Fibroblast of skin of scalp (primary cell): ENCODE measurements around the gene NUB1. TPM values are rescaled to one million over a fixed set of nuclear protein-coding genes. Genes with fewer than 3 reads are reported as not detected.
"Not testable (repeated sequence)": the region's sequence is repeated elsewhere in the genome, so short reads cannot be mapped to it uniquely, and the experiment has no call there.

ENCODE experiments used
- DNase-seq: peaks from one replicate; pipeline ENCODE4 v3.0.0-alpha.2; 2013
- polyA plus RNA-seq, 2 experiments: library from polyadenylated mRNA; unstranded; fragments of 120-200 nt; gene quantifications; one replicate each; pipeline ENCODE4 v1.2.1, GENCODE V29; 2013; ENCODE audit not compliant: insufficient read length in 2 of 2

The NUB1 gene, protein sequence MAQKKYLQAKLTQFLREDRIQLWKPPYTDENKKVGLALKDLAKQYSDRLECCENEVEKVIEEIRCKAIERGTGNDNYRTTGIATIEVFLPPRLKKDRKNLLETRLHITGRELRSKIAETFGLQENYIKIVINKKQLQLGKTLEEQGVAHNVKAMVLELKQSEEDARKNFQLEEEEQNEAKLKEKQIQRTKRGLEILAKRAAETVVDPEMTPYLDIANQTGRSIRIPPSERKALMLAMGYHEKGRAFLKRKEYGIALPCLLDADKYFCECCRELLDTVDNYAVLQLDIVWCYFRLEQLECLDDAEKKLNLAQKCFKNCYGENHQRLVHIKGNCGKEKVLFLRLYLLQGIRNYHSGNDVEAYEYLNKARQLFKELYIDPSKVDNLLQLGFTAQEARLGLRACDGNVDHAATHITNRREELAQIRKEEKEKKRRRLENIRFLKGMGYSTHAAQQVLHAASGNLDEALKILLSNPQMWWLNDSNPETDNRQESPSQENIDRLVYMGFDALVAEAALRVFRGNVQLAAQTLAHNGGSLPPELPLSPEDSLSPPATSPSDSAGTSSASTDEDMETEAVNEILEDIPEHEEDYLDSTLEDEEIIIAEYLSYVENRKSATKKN
- 57.7 TPM for polyA plus RNA-seq (2013, experiment 1 of 2; ENCODE audit: insufficient read length)
- polyA plus RNA-seq (2013, experiment 2 of 2; ENCODE audit: insufficient read length): 61.1 TPM

DNA sequence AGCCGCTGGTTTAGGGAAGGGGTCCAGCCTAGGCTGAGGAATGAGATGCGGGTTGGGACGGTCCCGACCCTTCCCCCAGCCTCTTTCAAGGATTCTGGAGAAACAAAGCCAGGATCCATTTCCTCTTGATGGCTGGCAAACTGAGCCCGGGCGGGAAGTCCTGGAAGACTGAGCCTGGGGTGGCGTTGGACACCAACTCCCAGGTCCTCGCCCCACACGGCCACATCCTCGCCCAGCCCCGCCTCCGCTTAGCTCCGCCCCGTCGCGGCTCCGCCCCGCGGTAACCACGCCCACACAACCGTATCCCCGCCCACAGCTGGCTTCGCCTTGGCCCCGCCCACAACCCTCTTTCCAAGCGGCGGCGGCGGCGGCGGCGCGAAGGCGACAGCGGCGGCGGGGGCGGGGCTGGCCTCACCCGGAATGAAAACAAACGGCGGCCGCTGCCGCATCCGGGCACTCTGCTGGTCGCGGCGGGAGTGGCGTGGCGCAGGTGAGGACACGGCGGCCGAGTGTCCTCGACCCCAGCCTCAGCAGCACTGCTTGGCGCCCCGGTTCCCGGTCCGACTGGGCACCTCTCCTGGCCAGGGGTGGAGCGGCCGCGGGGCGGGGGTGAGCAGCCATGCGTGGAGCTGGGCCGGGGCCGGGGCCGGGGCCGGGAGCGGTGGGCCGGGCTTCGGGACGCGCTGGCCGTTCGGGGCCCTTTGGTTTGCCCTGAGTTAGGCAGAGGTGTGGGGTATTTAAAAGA lies at the start of gene NUB1:
Gene NUB1, plus strand, starts transcription at position 456 of the 745 bp plus-strand sequence. CDS start 3,538 bp downstream, outside the sequence.
- peak; percentile 87 for DNase-seq

DNA sequence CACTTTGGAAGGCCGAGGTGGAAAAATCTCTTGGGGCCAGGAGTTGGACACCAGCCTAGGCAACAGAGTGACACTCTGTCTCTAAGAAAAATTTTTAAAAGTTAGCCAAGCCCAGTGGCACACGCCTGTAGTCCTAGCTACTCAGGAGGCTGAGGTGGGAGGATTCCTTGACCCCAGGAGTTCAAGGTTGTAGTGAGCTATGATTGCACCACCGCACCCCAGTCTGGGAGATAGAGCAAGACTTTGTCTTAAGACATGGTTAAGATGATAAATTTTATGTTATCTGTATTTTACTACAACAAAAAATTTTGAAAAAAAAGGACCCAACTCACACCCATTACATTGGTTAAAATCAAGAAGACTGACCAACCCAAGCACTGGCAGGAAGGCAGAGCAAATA lies 48.8 kb upstream of the NUB1 start:
- DNase-seq: no peak

DNA sequence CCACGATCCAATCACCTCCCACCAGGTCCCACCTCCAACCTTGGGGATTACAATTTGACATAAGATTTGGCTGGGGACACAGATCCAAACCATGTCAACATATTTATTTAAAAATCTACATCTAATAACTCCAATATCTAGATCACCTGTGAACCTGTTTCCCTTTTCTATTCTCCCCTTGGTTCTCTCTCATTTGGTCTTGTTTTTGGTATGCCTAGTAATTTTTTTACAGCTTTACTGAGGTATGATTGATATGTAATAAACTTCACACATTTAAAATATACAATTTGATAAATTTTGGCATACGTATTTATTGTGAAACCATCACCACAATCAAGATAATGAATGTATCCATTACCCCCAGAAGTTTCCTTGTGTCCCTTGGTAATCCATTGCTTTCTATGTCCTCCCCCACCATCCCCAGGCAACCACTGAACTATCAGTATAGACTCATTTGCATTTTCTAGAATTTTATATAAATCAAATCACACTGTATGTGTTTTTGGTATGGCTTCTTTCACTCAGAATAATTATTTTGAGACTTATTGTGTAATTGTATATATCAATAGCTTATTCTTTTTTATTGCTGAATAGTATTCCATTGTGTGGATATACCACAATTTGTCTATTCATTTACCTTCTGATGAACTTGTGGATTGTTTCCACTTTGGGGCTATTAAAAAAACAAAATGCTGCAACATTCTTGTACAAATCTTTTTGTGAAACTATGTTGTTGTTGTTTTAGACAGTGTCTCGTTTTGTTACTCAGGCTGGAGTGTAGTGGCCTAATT lies 45.2 kb upstream of the NUB1 start:
- DNase-seq: no peak

DNA sequence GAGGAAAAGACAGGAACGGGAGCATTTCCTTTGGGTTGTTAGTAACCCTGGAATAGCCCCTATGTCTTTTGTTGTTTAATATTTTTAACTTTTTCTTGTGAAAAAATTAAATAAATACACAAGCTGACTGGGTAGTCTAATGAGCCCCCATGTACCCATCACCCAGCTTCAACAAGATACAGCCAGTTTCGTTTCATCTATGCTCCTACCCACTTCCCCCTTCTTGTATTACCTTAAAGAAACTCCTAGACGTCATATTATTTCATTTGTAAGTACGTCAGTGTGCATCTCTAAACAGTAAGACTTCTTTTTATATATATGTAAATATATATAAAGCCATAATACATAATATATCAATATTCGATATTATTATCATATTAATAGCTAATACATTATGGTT lies 42.8 kb upstream of the NUB1 start:
- DNase-seq: no peak

DNA sequence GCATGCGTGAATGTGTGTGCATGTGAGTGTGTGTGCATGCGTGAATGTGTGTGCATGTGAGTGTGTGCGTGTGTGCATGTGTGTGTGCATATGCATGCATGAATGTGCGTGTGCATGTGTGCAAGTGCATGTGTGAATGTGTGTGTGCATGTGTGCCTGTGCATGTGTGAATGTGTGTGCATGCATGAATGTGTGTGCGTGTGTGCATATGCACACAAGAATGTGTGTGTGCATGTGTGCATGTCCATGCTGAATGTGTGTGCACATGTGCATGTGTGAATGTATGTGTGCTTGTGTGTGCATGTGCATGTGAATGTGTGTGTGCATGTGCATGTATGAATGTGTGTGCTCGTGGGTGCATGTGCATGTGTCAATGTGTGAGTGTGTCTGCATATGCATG lies 42.1 kb upstream of the NUB1 start:
- DNase-seq: no peak

DNA sequence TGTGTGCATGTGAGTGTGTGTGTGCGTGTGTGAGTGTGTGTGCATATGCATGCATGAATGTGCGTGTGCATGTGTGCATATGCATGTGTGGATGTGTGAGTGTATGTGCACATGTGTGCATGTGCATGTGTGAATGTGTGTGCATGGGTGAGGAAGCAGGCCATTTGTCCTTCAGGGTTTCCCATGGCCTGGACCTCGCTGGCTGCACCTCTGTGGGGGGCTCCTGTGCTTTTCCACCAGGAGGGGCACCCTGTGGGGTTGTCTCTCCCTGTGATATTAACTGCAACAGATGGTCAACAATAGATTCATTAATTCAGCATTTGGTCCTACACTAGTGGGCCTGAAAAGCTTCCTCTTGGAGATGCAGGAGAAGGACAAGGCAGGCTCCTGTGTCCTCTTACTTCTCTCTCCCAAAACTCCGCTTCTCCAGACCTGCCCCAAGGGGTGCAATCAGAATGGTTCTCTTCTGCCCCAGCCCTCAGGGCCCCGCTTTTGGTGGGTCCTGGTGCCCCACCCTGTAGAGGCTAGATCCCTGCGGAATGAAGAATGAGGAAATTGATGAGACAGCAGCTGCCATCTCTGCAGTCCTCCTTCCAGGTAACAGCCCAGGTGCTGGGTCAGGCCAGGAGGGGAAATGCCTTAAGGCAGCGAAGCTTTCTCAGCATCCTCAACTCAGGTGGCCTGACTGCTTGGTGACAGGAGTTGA lies 41.5 kb upstream of the NUB1 start:
- no peak for DNase-seq

DNA sequence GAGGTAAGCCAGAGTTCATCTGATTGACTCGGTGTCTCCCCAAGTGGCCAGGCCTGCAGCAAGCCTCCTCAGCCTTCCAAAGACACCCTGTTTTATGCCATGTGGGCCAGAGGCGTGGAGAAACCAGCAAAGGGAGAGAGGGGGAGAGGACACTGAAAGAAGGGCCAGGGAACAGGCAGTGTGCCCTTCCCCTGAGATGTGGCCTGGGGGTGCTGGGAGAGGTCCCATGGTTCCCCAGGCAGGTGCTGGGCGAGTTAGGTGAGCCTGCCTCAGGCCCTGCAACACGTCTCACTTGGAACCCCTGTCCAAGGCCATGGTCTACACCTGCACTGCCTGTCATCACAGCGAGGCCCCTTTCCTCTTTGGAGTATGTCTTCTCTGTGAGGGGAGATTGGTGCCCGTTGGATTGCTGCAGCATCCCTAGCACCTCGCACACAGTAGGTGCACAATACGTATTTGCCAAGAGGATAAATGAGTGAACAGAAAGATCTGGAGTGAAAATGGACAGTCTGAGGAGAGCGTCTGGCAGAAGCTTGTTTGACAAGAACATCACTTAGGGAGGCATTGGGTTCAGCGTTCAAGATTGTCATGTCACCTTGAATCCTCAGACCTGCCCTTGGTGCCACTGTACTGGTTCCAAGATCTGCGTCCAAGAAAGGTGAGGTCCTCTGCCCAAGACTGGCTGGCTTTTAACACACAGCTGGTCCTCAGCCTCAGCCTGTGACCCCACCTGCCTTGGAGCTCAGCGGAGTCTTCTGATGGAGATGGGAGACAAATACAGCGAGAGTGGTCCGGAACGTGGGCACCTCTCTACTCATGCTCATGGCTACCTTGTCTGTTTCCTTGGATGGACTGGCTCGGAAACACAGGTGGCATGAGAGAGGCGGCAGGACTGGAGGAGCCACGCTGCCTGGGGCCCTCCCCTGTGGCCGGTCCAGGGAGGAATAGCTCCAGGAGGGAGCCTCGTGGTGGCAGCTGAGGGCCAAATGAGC lies 39.8 kb upstream of the NUB1 start:
- DNase-seq: no peak

DNA sequence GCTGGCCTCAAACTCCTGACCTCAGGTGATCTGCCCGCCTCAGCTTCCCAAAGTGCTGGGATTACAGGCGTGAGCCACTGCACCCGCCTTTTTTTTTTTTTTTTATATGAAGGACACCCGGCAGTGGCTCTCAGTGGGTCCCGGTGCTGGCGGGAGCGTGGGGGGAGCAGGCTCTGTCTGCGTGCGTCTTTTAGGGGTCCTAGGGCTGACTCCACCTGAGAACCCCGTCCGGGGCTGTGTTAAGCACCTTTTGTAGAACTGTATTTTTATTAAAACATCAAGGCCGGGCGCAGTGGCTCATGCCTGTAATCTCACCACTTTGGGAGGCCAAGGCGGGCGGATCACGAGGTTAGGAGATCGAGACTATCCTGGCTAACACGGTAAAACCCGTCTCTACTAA lies 37.4 kb upstream of the NUB1 start:
- not testable (repeated sequence) for DNase-seq

DNA sequence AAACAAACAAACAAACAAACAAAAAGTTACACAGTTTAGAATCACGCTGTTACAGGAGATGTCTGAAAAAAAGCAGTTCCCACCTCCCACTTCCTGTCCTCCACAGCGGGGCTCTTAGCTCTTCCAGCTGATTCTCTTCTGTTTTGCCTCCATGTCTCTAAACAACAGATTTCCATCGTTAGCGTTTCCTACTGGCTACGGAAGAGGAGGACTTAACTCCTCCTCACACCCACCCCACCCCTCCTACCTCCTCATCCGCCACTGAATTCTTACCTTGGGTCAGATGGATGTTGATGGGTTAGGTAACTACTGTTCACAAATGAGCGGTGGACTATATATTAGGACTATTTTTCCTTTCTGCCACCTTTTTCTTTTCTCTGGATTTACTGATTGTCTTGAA lies 36.8 kb upstream of the NUB1 start:
- no peak for DNase-seq

DNA sequence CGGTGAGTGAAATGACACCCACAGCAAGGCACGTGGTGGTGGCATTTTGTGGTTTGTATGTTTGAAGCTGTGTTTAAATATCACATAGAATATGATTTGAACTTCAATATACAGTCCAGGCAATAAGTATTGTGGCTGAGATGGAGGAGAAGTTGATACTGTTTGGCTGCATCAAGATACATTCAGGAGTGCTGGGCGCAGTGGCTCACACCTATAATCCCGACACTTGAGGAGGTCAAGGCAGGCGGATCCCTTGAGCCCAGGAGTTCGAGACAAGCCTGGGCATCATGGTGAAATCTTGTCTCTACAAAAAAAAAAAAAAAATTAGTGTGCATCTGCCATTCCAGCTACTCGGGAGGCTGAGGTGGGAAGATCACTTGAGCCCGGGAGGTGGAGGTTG lies 35.2 kb upstream of the NUB1 start:
- no peak for DNase-seq

DNA sequence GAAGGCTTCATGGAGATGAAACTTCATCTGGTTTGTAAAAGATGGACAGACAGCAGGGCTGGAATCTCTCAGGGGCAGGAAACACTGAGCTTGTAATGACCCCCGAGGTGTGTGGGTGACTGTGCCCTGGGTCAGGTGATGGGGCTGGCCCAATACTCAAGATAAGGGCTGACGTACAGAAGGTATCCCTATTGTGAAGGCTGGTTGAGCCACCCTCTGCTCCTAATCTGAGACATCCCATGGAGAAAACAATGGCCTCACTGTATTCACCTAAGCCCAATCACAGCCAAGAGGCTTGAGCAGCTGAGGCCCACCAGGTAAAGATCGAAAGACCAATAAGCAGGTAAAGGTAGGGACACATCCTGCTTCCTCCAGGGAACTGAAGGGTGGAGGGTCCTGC lies 34.8 kb upstream of the NUB1 start:
- DNase-seq: no peak

DNA sequence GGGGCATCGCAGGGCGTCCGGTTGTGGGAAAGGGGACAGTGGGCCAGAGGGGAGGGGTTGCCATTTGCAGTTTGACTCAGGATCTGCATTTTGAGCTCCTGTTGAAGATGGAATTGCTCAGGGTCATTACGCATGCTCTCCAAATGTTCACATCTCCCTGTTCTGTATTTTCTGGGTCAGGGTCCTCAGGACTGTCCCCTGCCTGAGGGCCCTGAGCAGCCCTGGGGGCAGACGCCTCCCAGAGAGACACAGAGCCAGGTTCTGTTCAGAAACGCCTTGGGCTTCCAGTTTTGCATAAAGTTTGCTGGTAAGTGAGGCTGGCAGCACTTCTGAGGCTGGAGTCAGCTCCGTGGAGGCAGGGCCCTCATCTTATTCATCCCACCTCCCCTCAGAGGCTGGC lies 34.1 kb upstream of the NUB1 start:
- no peak for DNase-seq

DNA sequence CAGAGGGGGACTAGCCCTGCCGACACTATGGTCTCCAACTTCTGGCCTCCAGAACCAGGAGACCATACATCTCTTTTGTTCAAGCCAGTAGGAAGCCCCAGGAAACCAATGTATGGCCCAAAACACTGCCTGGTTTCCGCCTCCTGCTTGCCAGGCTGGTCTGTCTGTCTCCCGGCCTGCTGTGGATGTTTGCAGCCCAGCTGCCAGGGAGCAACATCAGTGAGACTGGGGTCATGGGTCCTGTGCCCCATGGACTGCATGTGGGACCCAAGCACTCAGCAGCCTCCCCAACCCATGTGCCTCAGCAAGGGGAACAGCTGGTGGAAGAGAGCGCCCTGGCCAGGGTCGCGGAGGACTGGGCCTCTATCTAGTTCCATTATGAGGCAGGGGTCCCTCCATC lies 33.4 kb upstream of the NUB1 start:
- DNase-seq: no peak

DNA sequence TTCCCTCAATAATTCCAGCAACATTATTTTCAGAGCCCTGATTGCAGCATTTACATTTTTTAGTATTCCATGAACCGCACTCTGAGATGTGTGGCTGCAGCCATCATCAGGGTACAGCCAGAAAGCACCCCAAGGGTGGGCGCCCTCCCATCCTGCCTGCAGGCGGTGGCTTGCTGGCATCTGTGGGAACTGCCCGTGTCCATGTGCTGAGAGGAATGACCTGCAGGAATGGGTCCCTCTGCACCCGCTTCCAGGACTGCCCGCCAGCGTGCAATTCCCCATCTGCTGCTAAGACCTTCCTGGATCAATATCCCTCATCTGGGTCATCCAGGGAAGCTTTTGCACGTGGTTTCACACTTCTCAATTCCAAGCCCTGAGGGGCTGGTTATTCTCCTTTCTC lies 32.8 kb upstream of the NUB1 start:
- no peak for DNase-seq

DNA sequence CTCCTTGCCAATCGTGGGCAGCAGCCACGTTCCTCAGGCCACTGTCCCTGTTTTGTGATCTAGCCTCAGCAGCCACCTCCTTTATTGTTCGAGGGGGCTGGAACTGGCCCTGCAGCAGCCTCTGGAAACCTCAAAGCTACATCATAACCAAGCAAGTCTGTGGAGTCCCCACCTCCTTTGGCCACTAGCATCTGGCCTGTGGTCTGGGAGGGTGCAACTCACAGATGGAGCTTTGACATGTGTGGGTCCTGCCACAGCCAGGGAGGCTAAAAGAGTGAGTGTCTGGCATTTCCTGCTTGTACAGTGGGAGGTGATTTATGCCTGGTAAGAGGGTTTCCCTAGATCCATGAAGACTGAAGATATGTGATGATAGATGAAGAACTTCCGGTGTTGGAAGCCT lies 32.3 kb upstream of the NUB1 start:
- peak; percentile 31 for DNase-seq

DNA sequence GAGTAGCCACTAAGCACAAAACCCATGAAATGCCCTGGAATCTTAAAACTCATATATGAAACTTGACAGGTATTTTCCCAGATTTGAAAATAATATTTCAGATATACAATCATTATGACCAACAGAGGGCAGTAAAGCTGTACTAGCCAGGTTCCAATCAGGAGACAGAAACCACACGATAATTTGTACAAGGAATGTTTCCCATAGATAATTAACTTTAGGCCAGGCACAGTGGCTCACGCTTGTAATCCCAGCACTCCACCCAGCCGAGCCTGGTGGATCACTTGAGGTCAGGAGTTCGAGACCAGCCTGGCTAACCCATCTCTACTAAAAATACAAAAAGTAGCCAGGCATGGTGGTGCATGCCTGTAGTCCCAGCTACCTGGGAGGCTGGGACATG lies 31.0 kb upstream of the NUB1 start:
- peak; percentile 18 for DNase-seq

DNA sequence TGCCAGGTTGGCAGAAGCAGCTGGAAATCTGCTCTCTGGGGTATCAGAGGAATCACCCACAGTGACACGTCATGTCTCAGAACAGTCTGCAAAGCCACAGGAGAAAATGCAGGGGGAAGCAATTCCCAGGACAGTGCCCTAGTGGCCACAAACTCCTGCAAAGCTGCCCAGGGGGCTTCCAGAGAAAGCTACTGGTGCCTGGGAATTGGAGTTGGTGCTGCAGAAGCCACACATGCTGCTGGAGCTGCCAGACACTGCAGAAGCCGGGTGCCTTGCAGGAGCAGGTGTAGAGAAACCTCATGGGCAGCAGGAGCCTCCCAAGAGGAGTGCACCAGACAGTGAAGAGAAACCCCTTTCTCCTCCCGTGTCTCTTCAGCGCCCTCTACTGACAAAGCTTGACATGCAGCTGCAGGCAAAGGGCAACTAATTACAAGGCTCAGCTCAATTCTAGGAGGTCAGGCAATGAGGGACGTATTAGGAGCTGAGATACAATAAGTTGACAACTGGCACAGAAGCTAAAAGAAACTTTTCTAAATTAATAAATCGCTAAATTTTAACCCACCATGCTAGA lies 30.2 kb upstream of the NUB1 start:
- no peak for DNase-seq

DNA sequence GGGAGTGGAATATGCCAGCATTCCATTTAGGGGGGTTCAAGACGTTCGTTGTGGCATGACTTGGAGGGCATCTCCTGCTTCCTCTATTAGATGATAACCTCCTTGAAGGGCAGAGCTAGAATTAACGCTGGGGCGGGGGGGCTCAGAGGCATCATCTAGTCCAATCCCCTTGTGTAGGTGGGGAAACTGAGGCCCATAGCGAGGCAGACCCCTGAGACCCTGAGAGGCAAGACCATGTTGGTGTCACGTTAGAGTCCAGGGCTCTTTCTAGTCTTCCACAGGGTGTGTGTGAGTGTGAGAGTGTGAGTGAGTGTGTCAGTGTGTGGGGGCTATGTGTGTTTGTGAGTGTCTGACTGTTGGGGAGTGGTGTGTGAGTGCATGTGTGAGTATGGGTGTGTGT lies 29.3 kb upstream of the NUB1 start:
- no peak for DNase-seq

DNA sequence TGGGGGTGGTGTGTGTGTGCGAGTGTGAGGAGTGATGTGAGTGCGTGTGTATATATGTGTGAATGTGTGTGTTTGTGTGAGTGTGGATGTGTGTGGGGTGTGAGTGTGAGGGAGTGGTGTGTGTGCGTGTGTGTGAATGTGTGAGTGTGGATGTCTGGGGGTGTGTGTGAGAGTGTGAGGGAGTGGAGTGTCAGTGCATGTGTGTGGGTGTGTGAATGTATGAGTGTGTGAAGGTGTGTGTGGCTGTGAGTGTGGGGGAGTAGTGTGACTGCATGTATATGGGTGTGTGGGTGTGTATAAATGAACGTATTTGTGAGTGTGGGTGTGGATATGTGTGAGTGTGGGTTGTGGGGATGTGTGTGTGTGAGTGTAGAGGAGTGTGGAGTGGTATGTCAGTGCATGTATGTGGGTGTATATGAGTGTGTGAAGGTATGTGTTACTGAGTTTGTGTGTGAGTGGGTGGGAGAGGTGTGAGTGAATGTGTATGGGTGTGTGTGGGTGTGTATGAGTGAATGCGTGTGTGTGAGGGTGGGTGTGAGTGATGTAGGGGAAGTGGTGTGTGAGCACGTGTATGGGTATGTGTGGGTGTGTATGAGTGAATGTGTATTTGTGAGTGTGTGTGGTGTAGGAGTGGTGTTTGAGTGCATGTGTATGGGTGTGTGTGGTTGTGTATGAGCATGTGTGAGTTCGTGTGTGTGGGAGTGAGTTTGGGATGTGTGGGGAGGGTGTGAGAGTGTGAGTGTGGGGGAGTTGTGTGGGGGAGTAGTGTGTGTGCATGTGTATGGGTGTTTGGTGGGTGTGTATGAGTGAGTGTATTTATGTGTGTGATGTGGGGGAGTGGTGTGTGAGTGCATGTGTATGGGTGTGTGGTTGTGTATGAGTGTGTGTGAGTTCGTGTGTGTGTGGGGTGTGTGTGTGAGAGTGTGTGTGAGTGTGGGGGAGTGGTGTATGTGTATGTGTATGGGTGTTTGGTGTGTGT lies 28.5 kb upstream of the NUB1 start:
- DNase-seq: no peak
